Mammary epithelial cell (primary cell): Measurements from ENCODE around the gene ABAT.

Source experiments
- EZH2 ChIP-seq: IDR thresholded peaks from 2 replicates; pipeline ENCODE4 v1.6.1; 2012; ENCODE audit warnings: low read length, inconsistent platforms, borderline replicate concordance
- TF ChIP-seq, protein P1 (sequence below), 2 donors: IDR thresholded peaks in 1 of 2; conservative IDR thresholded peaks in 1 of 2; 2 replicates each; pipeline ENCODE4 v1.5.1; 2011 to 2012; ENCODE audit warnings: inconsistent platforms in 2 of 2, low read length in 2 of 2, mild to moderate bottlenecking in 2 of 2, control low read depth in 1 of 2, low read depth in 1 of 2; ENCODE audit not compliant: insufficient read depth in 1 of 2; ENCODE audit errors: extremely low read depth in 1 of 2

DNA sequence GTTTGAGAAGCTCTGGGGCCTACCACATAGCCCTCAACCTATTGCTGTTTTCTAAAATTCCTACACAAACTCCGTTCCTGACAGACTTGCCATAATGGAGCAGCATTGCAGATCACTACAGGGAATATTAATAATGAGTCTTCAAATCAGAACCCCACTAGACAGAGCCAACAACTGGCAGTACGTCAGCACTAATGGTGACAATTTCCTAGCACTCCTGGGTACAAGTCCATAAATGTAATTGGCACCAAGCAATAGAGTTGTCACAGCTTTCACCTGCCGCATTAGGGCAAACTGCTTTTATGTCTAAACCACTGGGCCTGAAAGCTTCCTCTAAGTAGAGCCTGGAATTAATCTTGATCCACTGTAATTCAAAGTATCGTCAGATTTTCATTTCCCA is 25.5 kb upstream of the ABAT start:
- TF ChIP-seq, protein P1, sequence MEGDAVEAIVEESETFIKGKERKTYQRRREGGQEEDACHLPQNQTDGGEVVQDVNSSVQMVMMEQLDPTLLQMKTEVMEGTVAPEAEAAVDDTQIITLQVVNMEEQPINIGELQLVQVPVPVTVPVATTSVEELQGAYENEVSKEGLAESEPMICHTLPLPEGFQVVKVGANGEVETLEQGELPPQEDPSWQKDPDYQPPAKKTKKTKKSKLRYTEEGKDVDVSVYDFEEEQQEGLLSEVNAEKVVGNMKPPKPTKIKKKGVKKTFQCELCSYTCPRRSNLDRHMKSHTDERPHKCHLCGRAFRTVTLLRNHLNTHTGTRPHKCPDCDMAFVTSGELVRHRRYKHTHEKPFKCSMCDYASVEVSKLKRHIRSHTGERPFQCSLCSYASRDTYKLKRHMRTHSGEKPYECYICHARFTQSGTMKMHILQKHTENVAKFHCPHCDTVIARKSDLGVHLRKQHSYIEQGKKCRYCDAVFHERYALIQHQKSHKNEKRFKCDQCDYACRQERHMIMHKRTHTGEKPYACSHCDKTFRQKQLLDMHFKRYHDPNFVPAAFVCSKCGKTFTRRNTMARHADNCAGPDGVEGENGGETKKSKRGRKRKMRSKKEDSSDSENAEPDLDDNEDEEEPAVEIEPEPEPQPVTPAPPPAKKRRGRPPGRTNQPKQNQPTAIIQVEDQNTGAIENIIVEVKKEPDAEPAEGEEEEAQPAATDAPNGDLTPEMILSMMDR (conservative IDR thresholded peaks at IDR 0.05 in 1 of 2, IDR thresholded peaks at IDR 0.05 in 1 of 2; ENCODE audit: extremely low read depth in 1 of 2, insufficient read depth in 1 of 2, low read depth in 1 of 2, low read length in 2 of 2) = no peak
- no peak for TF ChIP-seq EZH2
